GM12878 (cell line): ENCODE data around the gene GREB1. TPM values are rescaled to one million over a fixed set of nuclear protein-coding genes. Genes with fewer than 3 reads are reported as not detected.

Experiments
- ATAC-seq: fragments of 200-7000 bp; cut with Tn5 transposase; 3 replicates; pipeline ENCODE4 v1.9.1; 2020; ENCODE audit warnings: mild to moderate bottlenecking, moderate library complexity
- BruUV-seq: library from RNA; stranded (reverse); fragments of 400-500 nt; replicated peaks from 2 replicates; lab custom pipeline; 2021; lab: Mats Ljungman, UMichigan
- CTCF ChIA-PET: fragments of 300-600 bp; sonication (Branson Sonifier 250); formaldehyde crosslinking; extraction: SDS; loops from one replicate; lab custom pipeline; 2021; ENCODE audit warnings: inconsistent platforms; lab: Yijun Ruan, JAX
- POLR2A ChIA-PET: fragments of 350-600 bp; formaldehyde crosslinking; extraction: SDS; loops from one replicate; lab custom pipeline; 2021; ENCODE audit warnings: inconsistent platforms; lab: Charles Lee
- RAD21 ChIA-PET: fragments of 300-600 bp; sonication (Branson Sonifier 250); formaldehyde crosslinking; loops from one replicate; lab custom pipeline; 2023; ENCODE audit warnings: antibody characterized with exemption; ENCODE audit not compliant: unreplicated experiment; lab: Charles Lee
- SMC1A ChIA-PET: fragments of 300-600 bp; sonication (Branson Sonifier 250); formaldehyde crosslinking; loops from one replicate; lab custom pipeline; 2023; ENCODE audit not compliant: unreplicated experiment, uncharacterized antibody; lab: Charles Lee
- DNase-seq: peaks from one replicate; pipeline ENCODE4 v3.0.0-alpha.2; 2011; ENCODE audit warnings: low read depth, low spot score
- FAIRE-seq: peaks from 3 replicates; lab custom pipeline; 2011; peaks lifted over from hg19 to GRCh38; lab: Jason Lieb, UNC
- H2AFZ ChIP-seq: 2 replicates; pipeline ENCODE4 v1.6.0; 2011; ENCODE audit warnings: low read depth, low read length, control low read depth; ENCODE audit not compliant: control insufficient read depth
- H3K27ac ChIP-seq: 2 replicates; pipeline ENCODE4 v1.5.1; 2011; ENCODE audit warnings: control low read depth; ENCODE audit not compliant: control insufficient read depth, insufficient read depth
- H3K27me3 ChIP-seq, 2 experiments: replicated peaks in 1 of 2; 2 replicates each; pipeline versions ENCODE4 v1.6.0 to v1.6.1; 2011; ENCODE audit warnings: low read length in 1 of 2; ENCODE audit not compliant: control insufficient read depth in 2 of 2, insufficient read depth in 2 of 2
- H3K36me3 ChIP-seq, 2 experiments: 2 replicates each; pipeline ENCODE4 v1.5.1; 2011; ENCODE audit warnings: low read length in 1 of 2; ENCODE audit not compliant: control insufficient read depth in 2 of 2, insufficient read depth in 2 of 2
- H3K4me1 ChIP-seq: 2 replicates; pipeline ENCODE4 v1.6.1; 2011; ENCODE audit warnings: mild to moderate bottlenecking, low read length, moderate library complexity, mixed read lengths; ENCODE audit not compliant: control insufficient read depth, insufficient read depth
- H3K4me2 ChIP-seq: 2 replicates; pipeline ENCODE4 v1.6.0; 2011; ENCODE audit warnings: control low read depth; ENCODE audit not compliant: control insufficient read depth, insufficient read depth
- H3K4me3 ChIP-seq: fragments of 200-600 bp; sonication (generic); 2 replicates; pipeline ENCODE4 v1.5.1; 2016
- H3K79me2 ChIP-seq: 2 replicates; pipeline ENCODE4 v1.6.0; 2011; ENCODE audit warnings: low read length; ENCODE audit not compliant: control insufficient read depth, insufficient read depth
- H3K9ac ChIP-seq: 2 replicates; pipeline ENCODE4 v1.8.0; 2011; ENCODE audit warnings: low read length, control low read depth, mixed read lengths; ENCODE audit not compliant: control insufficient read depth, insufficient read depth
- H3K9me3 ChIP-seq: replicated peaks from 3 replicates; pipeline ENCODE4 v1.5.1; 2011; ENCODE audit warnings: mild to moderate bottlenecking, low read length; ENCODE audit not compliant: control insufficient read depth, insufficient read depth
- H4K20me1 ChIP-seq: 2 replicates; pipeline ENCODE4 v1.6.0; 2011; ENCODE audit not compliant: control insufficient read depth, insufficient read depth
- CBFB ChIP-seq: IDR thresholded peaks from 2 replicates; pipeline ENCODE4 v1.6.1; 2016; ENCODE audit warnings: antibody characterized with exemption, low read depth
- CEBPB ChIP-seq, 2 experiments: fragments of 150-350 bp in 1 of 2; IDR thresholded peaks; 2 replicates each; pipeline ENCODE4 v1.6.1; 2012 to 2014; ENCODE audit warnings: low read depth in 2 of 2, low read length in 2 of 2, borderline replicate concordance in 1 of 2, inconsistent platforms in 1 of 2
- CEBPZ ChIP-seq: fragments of 150-350 bp; IDR thresholded peaks from 2 replicates; pipeline ENCODE4 v1.6.1; 2016; ENCODE audit warnings: low read depth, low read length
- EP300 ChIP-seq, 2 experiments: fragments of 150-350 bp in 1 of 2; IDR thresholded peaks; 2 replicates each; pipeline ENCODE4 v1.6.1; 2011 to 2012; ENCODE audit warnings: low read depth in 2 of 2, low read length in 2 of 2, borderline replicate concordance in 1 of 2, improper control_type of control experiment in 1 of 2, inconsistent platforms in 1 of 2; ENCODE audit not compliant: control insufficient read depth in 1 of 2
- EZH2 ChIP-seq: IDR thresholded peaks from 2 replicates; pipeline ENCODE4 v1.6.1; 2012; ENCODE audit warnings: low read depth, mild to moderate bottlenecking, control low read depth, inconsistent platforms, low read length, borderline replicate concordance; ENCODE audit not compliant: control insufficient read depth
- HSF1 ChIP-seq: fragments of 150-350 bp; IDR thresholded peaks from 2 replicates; pipeline ENCODE4 v1.6.1; 2014; ENCODE audit warnings: mild to moderate bottlenecking, low read depth, low read length
- JUND ChIP-seq: IDR thresholded peaks from 2 replicates; pipeline ENCODE4 v1.6.1; 2012; ENCODE audit warnings: low read depth, mild to moderate bottlenecking, low read length, improper control_type of control experiment, moderate library complexity
- MAX ChIP-seq: IDR thresholded peaks from 2 replicates; pipeline ENCODE4 v1.6.1; 2012; ENCODE audit warnings: low read depth, low read length, improper control_type of control experiment
- NFIC ChIP-seq: IDR thresholded peaks from 2 replicates; pipeline ENCODE4 v1.6.1; 2012; ENCODE audit warnings: low read depth, mild to moderate bottlenecking, inconsistent platforms, low read length, moderate library complexity
- NR2F1 ChIP-seq: fragments of 450-650 bp; conservative IDR thresholded peaks from 2 replicates; pipeline ENCODE4 v1.6.1; 2017; ENCODE audit warnings: mild to moderate bottlenecking
- PAX5 ChIP-seq: IDR thresholded peaks from 2 replicates; pipeline ENCODE4 v1.6.1; 2011; ENCODE audit warnings: low read depth, low read length, borderline replicate concordance
- ZNF274 ChIP-seq: IDR thresholded peaks from one replicate; pipeline ENCODE4 v1.8.0; 2011; ENCODE audit not compliant: insufficient read length, insufficient read depth
- ZNF384 ChIP-seq: IDR thresholded peaks from 2 replicates; pipeline ENCODE4 v1.6.1; 2012; ENCODE audit warnings: low read depth, mild to moderate bottlenecking, low read length, improper control_type of control experiment, borderline replicate concordance
- WGBS: methylation state at CpG from one replicate; pipeline ENCODE4 v1.1.6; 2016; ENCODE audit warnings: low lambda C conversion rate; ENCODE audit not compliant: insufficient replicate concordance, insufficient coverage; ENCODE audit errors: missing lambda C conversion rate; 5-methylcytosine and 5-hydroxymethylcytosine counted together
- in situ Hi-C: fragments of 300-500 bp; cut with MboI; formaldehyde crosslinking; loops from 9 replicates; pipeline ENCODE4 v1.14.3; 2018; ENCODE audit warnings: mixed read lengths
- intact Hi-C: fragments of 100-400 bp; cut with micrococcal nuclease; formaldehyde crosslinking; loops from one replicate; pipeline ENCODE4 v1.14.2; 2022; ENCODE audit not compliant: unreplicated experiment
- polyA plus RNA-seq, 11 experiments: library from polyadenylated mRNA; depleted of rRNA in 4 of 11; unstranded in 6 of 11; stranded (reverse) in 5 of 11; fragments of >200 nt; fragmentation: Nextera tagmentation in 4 of 11; fragmentation: Illumina TruSeq in 1 of 11; extraction: Ambion mirVana in 4 of 11; extraction: Trizol in 1 of 11; gene quantifications; 1 replicate in 1 of 11; 2 replicates in 10 of 11; pipeline versions ENCODE4 v1.2.1 to v1.2.3, GENCODE V29; 2011 to 2016; ENCODE audit warnings: inconsistent platforms in 2 of 11, missing spikeins in 2 of 11, low read depth in 1 of 11
- total RNA-seq, 4 experiments: library from RNA; depleted of rRNA in 3 of 4; stranded (reverse); fragments of >200 nt in 3 of 4; fragmentation: Illumina TruSeq in 1 of 4; extraction: Trizol in 1 of 4; gene quantifications; 2 replicates each; pipeline versions ENCODE4 v1.2.1 to v1.2.3, GENCODE V29; 2013 to 2021

GREB1 gene
- total and polyA plus RNA-seq, 10 of the 15 experiments (the other 5 are each of a cell fraction or from before 2014, with no cell fraction given), result 0.09 to 2.1 (median 0.37) TPM; not detected in 1

GRCh38 chr2:11613297-11613696 lies 79.5 kb downstream of the GREB1 start:
- RAD21 ChIA-PET, result no interaction called here
- 32% methylated on average over 5 of the region's 5 CpGs for WGBS
- Histone ChIP-seq H3K27me3 (peaks cover 0 to 2% of the 10 kb centered on the region in 2 experiments; a peak in 1 of 4 replicates), H2AFZ (no peak overlapping the region), H3K36me3 (no peaks in the 10 kb centered on the region), H3K79me2 (no peaks in the 10 kb centered on the region), H3K4me1 (no peaks in the 10 kb centered on the region), H3K9ac (no peak overlapping the region), H3K27ac (no peak overlapping the region), H4K20me1 (no peaks in the 10 kb centered on the region), H3K4me3 (no peak overlapping the region), H3K9me3 (no peaks in the 10 kb centered on the region), H3K4me2 (no peak overlapping the region)
- TF ChIP-seq MAX (no peak), ZNF274 (no peak), ZNF384 (no peak)
- SMC1A ChIA-PET, result no interaction called here
- ATAC-seq (no peak), FAIRE-seq (no peak), DNase-seq (no peak)
- BruUV-seq, result no TSS peak
- intact Hi-C loops (no loop called here), in situ Hi-C loops (no loop called here)
- POLR2A ChIA-PET, result no interaction called here
- CTCF ChIA-PET, result no interaction called here

GRCh38 chr2:11615209-11615608 lies 81.4 kb downstream of the GREB1 start:
- no peaks in the 10 kb centered on the region for H3K79me2 ChIP-seq
- DNase-seq, result no peak
- BruUV-seq, result no TSS peak
- in situ Hi-C loops (no loop called here), intact Hi-C loops (no loop called here)
- no peaks in the 10 kb centered on the region for H3K4me1 ChIP-seq
- peaks cover 0 to 2% of the 10 kb centered on the region in 2 experiments; a peak in 1 of 4 replicates for H3K27me3 ChIP-seq
- no peak overlapping the region for H3K4me3 ChIP-seq
- no peak overlapping the region for H2AFZ ChIP-seq
- RAD21 ChIA-PET, result no interaction called here
- SMC1A ChIA-PET, result no interaction called here
- POLR2A ChIA-PET, result no interaction called here
- FAIRE-seq, result no peak
- ATAC-seq, result no peak
- 28% methylated on average over 3 of the region's 3 CpGs for WGBS
- H3K4me2 ChIP-seq, result no peak overlapping the region
- H3K36me3 ChIP-seq, result no peaks in the 10 kb centered on the region
- CTCF ChIA-PET, result interaction anchor here (1.5 kb wide), 1 partner anchor 9 kb away, joined by 4 read pairs; no protein-coding TSS in a partner anchor
- no peak overlapping the region for H3K27ac ChIP-seq
- no peaks in the 10 kb centered on the region for H3K9me3 ChIP-seq
- no peaks in the 10 kb centered on the region for H4K20me1 ChIP-seq
- no peak overlapping the region for H3K9ac ChIP-seq
- TF ChIP-seq CBFB, result no peak
- TF ChIP-seq PAX5, result no peak
- TF ChIP-seq NFIC, result no peak
- no peak for TF ChIP-seq HSF1
- TF ChIP-seq CEBPZ, result no peak
- TF ChIP-seq EP300 (IDR thresholded peaks at IDR 0.05; ENCODE audit: borderline replicate concordance in 1 of 2, control insufficient read depth in 1 of 2, low read depth in 2 of 2, low read length in 2 of 2), result no peak
- no peak for TF ChIP-seq NR2F1
- no peak for TF ChIP-seq CEBPB (IDR thresholded peaks at IDR 0.05; ENCODE audit: borderline replicate concordance in 1 of 2, low read depth in 2 of 2, low read length in 2 of 2)
- TF ChIP-seq EZH2, result no peak
- no peak for TF ChIP-seq JUND
